Measurements from ENCODE around the gene CHST5. TPM values are rescaled to one million over a fixed set of nuclear protein-coding genes. Genes with fewer than 3 reads are reported as not detected.

CHST5 gene
- total RNA-seq (ENCODE audit: low replicate concordance) = 0.09 TPM in 1 of 2 replicates, not detected in the other

DNA sequence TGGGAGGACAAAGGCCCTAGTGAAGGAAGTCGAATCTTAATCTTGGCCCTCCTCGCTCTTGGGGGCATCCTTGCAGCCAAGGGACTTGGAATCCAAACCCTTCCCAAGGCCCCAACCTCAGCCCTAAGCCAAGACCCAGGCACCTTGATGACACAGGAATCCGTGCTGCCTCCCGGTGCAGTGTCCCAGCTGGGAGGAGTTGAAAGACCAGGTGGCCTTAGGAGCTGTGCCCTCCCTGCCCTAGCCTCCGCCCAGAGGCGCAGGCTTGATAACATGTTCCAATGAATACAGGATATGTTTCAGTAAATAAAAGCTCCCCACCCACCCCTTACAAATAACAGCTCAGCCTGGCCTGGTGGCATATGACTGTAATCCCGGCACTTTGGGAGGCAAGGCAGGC, at the start of gene CHST5:
Gene CHST5 (minus strand): TSS at position 208 of the 400 bp plus-strand sequence. CDS start 5,724 bp downstream, outside the sequence.
- DNase-seq (ENCODE audit: low read depth) = no peak
- TF ChIP-seq, protein P1, sequence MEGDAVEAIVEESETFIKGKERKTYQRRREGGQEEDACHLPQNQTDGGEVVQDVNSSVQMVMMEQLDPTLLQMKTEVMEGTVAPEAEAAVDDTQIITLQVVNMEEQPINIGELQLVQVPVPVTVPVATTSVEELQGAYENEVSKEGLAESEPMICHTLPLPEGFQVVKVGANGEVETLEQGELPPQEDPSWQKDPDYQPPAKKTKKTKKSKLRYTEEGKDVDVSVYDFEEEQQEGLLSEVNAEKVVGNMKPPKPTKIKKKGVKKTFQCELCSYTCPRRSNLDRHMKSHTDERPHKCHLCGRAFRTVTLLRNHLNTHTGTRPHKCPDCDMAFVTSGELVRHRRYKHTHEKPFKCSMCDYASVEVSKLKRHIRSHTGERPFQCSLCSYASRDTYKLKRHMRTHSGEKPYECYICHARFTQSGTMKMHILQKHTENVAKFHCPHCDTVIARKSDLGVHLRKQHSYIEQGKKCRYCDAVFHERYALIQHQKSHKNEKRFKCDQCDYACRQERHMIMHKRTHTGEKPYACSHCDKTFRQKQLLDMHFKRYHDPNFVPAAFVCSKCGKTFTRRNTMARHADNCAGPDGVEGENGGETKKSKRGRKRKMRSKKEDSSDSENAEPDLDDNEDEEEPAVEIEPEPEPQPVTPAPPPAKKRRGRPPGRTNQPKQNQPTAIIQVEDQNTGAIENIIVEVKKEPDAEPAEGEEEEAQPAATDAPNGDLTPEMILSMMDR (IDR thresholded peaks at IDR 0.05; ENCODE audit: insufficient read depth, low read length) = no peak
- no peak within 1 kb of the TSS for H3K4me3 ChIP-seq (ENCODE audit: low read depth, low read length)

DNA sequence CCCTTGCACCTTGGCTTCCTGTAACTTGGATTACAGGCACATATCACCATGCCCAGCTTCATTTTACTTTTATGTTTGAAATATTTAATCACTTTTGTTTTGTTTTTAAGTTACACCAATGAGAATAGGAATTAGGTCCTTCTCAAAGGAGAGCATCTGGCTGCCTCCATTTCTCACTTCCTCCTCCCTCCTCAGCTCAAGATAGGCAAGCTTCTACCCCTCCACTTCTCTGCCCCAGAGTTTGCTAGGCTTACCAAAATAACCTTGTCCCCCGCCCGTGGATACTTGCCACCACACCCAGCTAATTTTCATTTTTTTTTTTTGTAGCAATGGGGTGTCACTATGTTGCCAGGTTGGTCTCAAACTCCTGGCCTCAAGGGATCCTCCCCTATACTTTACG, 48.2 kb upstream of the CHST5 start:
- TF ChIP-seq, protein P1 (IDR thresholded peaks at IDR 0.05; ENCODE audit: insufficient read depth, low read length) = no peak
- H3K4me3 ChIP-seq (ENCODE audit: low read depth, low read length) = no peak overlapping the region
- no peak for DNase-seq (ENCODE audit: low read depth)

DNA sequence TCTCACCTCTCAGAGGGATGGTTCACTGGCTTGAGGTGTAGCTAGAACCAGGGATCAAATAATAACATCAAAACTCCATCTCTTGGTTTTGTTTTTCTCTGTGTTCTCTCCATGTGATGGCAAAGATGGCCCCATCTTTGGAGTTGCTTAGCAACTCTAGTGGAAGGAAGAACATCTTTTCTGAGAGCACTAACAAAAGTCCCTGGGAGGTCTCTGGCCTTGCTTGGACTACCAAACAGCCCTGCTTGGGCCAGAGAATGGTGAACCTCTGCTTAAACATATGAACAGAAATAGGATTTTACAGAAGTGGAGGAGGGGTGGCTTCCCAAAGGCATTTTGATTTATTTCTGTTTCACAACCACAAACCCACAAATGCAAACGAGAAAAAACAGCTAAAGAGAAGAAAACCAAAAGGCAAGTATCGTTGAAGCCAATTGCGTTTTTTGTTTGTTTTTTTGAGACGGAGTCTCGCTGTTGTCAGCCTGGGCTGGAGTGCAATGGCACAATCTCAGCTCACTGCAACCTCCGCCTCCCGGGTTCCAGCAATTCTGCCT, 43.5 kb upstream of the CHST5 start:
- DNase-seq (ENCODE audit: low read depth) = no peak
- TF ChIP-seq, protein P1 (IDR thresholded peaks at IDR 0.05; ENCODE audit: insufficient read depth, low read length) = no peak
- H3K4me3 ChIP-seq (ENCODE audit: low read depth, low read length) = no peak overlapping the region

DNA sequence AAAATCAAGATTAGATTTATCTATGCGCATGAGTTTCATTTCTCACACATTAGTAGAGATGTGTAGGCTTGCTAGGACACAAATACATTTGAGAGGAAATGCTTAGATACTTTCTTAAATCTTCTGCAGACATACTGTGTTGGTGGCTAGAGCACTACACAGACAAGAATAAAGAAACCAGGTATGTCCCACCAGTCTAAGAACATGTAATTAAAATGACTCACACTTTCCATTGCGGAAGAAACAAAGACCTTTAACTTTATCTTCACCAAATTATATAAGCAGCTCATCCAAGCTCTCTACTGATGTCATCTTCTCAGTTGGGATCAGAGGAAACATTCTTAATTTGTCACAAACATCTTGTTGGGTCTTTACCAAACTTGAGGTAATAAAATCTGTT, 42.8 kb upstream of the CHST5 start:
- TF ChIP-seq, protein P1 (IDR thresholded peaks at IDR 0.05; ENCODE audit: insufficient read depth, low read length) = no peak
- DNase-seq (ENCODE audit: low read depth) = no peak
- no peak overlapping the region for H3K4me3 ChIP-seq (ENCODE audit: low read depth, low read length)

DNA sequence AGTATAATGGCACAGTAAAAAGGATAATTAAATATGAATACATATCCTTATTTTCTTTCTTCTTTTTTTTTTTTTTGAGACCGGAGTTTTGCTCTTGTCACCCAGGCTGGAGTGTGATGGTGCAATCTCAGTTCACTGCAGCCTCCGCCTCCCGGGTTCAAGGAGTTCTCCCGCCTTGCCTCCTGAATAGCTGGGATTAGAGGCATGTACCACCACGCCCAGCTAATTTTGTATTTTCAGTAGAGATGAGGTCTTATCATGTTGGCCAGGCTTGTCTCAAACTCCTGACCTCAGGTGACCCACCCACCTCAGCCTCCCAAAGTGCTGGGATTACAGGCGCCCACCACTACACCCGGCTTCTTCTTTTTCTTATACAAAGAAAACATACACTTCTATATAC, 42.3 kb upstream of the CHST5 start:
- no peak for DNase-seq (ENCODE audit: low read depth)
- H3K4me3 ChIP-seq (ENCODE audit: low read depth, low read length) = no peak overlapping the region
- TF ChIP-seq, protein P1 (IDR thresholded peaks at IDR 0.05; ENCODE audit: insufficient read depth, low read length) = no peak

DNA sequence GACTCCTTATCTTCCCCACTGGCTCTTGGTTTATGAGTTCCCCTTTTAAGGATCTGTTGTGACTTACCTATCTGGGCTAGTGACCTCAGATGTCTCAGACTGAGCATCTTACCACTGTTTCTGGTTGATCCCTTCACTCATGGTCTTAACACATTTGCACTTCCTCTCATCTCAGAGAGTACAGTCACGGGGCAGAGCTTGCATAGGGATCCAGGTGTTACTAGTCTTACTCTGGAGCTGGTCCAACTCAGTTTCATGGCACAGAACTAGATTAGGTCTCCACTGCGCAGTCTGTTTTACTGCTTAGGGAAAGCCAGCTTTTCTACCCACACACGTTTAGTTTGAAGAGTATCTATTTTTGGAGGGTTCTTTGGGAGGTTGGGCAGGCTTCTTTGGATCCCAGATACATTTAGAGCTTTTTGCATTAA, 40.5 kb upstream of the CHST5 start:
- TF ChIP-seq, protein P1 (IDR thresholded peaks at IDR 0.05; ENCODE audit: insufficient read depth, low read length) = no peak
- H3K4me3 ChIP-seq (ENCODE audit: low read depth, low read length) = no peak overlapping the region
- DNase-seq (ENCODE audit: low read depth) = no peak

DNA sequence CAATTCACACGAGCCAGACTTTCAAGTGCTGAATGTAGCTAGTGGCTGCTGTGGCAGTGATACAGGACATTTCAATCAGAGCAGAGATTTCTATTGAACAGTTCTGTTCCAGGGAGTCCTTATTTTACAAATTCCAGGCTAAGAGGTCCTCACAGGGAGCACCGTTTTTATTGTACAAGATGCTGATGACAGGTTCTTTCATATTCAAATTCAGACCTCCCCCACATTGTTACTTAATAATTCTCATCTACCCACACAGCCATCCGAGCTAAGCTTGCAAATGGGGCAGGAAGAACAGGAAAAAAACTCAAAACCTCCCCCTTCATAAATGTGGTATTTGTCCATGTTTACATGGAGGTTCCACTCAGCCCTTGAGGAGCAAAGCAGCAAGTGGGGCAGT, 40.0 kb upstream of the CHST5 start:
- no peak for DNase-seq (ENCODE audit: low read depth)
- TF ChIP-seq, protein P1 (IDR thresholded peaks at IDR 0.05; ENCODE audit: insufficient read depth, low read length) = no peak
- H3K4me3 ChIP-seq (ENCODE audit: low read depth, low read length) = no peak overlapping the region

Measured in fibroblast of the aortic adventitia (primary cell).